GM12878 (cell line): ENCODE data around the gene UTS2R. TPM values are rescaled to one million over a fixed set of nuclear protein-coding genes. Genes with fewer than 3 reads are reported as not detected.

Experiments
- ATAC-seq: fragments of 200-7000 bp; cut with Tn5 transposase; 3 replicates; pipeline ENCODE4 v1.9.1; 2020; ENCODE audit warnings: mild to moderate bottlenecking, moderate library complexity
- BruUV-seq: library from RNA; stranded (reverse); fragments of 400-500 nt; replicated peaks from 2 replicates; lab custom pipeline; 2021; lab: Mats Ljungman, UMichigan
- CTCF ChIA-PET: fragments of 300-600 bp; sonication (Branson Sonifier 250); formaldehyde crosslinking; extraction: SDS; loops from one replicate; lab custom pipeline; 2021; ENCODE audit warnings: inconsistent platforms; lab: Yijun Ruan, JAX
- POLR2A ChIA-PET: fragments of 350-600 bp; formaldehyde crosslinking; extraction: SDS; loops from one replicate; lab custom pipeline; 2021; ENCODE audit warnings: inconsistent platforms; lab: Charles Lee
- RAD21 ChIA-PET: fragments of 300-600 bp; sonication (Branson Sonifier 250); formaldehyde crosslinking; loops from one replicate; lab custom pipeline; 2023; ENCODE audit warnings: antibody characterized with exemption; ENCODE audit not compliant: unreplicated experiment; lab: Charles Lee
- SMC1A ChIA-PET: fragments of 300-600 bp; sonication (Branson Sonifier 250); formaldehyde crosslinking; loops from one replicate; lab custom pipeline; 2023; ENCODE audit not compliant: unreplicated experiment, uncharacterized antibody; lab: Charles Lee
- DNase-seq: peaks from one replicate; pipeline ENCODE4 v3.0.0-alpha.2; 2011; ENCODE audit warnings: low read depth, low spot score
- FAIRE-seq: peaks from 3 replicates; lab custom pipeline; 2011; peaks lifted over from hg19 to GRCh38; lab: Jason Lieb, UNC
- H2AFZ ChIP-seq: 2 replicates; pipeline ENCODE4 v1.6.0; 2011; ENCODE audit warnings: low read depth, low read length, control low read depth; ENCODE audit not compliant: control insufficient read depth
- H3K27ac ChIP-seq: 2 replicates; pipeline ENCODE4 v1.5.1; 2011; ENCODE audit warnings: control low read depth; ENCODE audit not compliant: control insufficient read depth, insufficient read depth
- H3K27me3 ChIP-seq, 2 experiments: replicated peaks in 1 of 2; 2 replicates each; pipeline versions ENCODE4 v1.6.0 to v1.6.1; 2011; ENCODE audit warnings: low read length in 1 of 2; ENCODE audit not compliant: control insufficient read depth in 2 of 2, insufficient read depth in 2 of 2
- H3K36me3 ChIP-seq, 2 experiments: 2 replicates each; pipeline ENCODE4 v1.5.1; 2011; ENCODE audit warnings: low read length in 1 of 2; ENCODE audit not compliant: control insufficient read depth in 2 of 2, insufficient read depth in 2 of 2
- H3K4me1 ChIP-seq: 2 replicates; pipeline ENCODE4 v1.6.1; 2011; ENCODE audit warnings: mild to moderate bottlenecking, low read length, moderate library complexity, mixed read lengths; ENCODE audit not compliant: control insufficient read depth, insufficient read depth
- H3K4me2 ChIP-seq: 2 replicates; pipeline ENCODE4 v1.6.0; 2011; ENCODE audit warnings: control low read depth; ENCODE audit not compliant: control insufficient read depth, insufficient read depth
- H3K4me3 ChIP-seq: fragments of 200-600 bp; sonication (generic); 2 replicates; pipeline ENCODE4 v1.5.1; 2016
- H3K79me2 ChIP-seq: 2 replicates; pipeline ENCODE4 v1.6.0; 2011; ENCODE audit warnings: low read length; ENCODE audit not compliant: control insufficient read depth, insufficient read depth
- H3K9ac ChIP-seq: 2 replicates; pipeline ENCODE4 v1.8.0; 2011; ENCODE audit warnings: low read length, control low read depth, mixed read lengths; ENCODE audit not compliant: control insufficient read depth, insufficient read depth
- H3K9me3 ChIP-seq: replicated peaks from 3 replicates; pipeline ENCODE4 v1.5.1; 2011; ENCODE audit warnings: mild to moderate bottlenecking, low read length; ENCODE audit not compliant: control insufficient read depth, insufficient read depth
- H4K20me1 ChIP-seq: 2 replicates; pipeline ENCODE4 v1.6.0; 2011; ENCODE audit not compliant: control insufficient read depth, insufficient read depth
- ATF3 ChIP-seq: IDR thresholded peaks from 2 replicates; pipeline ENCODE4 v1.6.1; 2011; ENCODE audit warnings: low read depth, mild to moderate bottlenecking, low read length, moderate library complexity, borderline replicate concordance; ENCODE audit errors: extremely low read depth
- BMI1 ChIP-seq: fragments of 450-650 bp; IDR thresholded peaks from 2 replicates; pipeline ENCODE4 v1.6.1; 2016; ENCODE audit warnings: mild to moderate bottlenecking, moderate library complexity, borderline replicate concordance
- BRCA1 ChIP-seq: IDR thresholded peaks from 2 replicates; pipeline ENCODE4 v1.6.1; 2011; ENCODE audit warnings: low read depth, low read length, improper control_type of control experiment
- DPF2 ChIP-seq: fragments of 450-650 bp; IDR thresholded peaks from 2 replicates; pipeline ENCODE4 v1.6.1; 2017; ENCODE audit warnings: mild to moderate bottlenecking
- EGR1 ChIP-seq, 2 experiments: IDR thresholded peaks; 1 replicate in 1 of 2; 2 replicates in 1 of 2; pipeline ENCODE4 v1.6.1; 2011 to 2012; ENCODE audit warnings: low read depth in 2 of 2, low read length in 2 of 2, borderline replicate concordance in 1 of 2, mild to moderate bottlenecking in 1 of 2, moderate library complexity in 1 of 2
- EP300 ChIP-seq, 2 experiments: fragments of 150-350 bp in 1 of 2; IDR thresholded peaks; 2 replicates each; pipeline ENCODE4 v1.6.1; 2011 to 2012; ENCODE audit warnings: low read depth in 2 of 2, low read length in 2 of 2, borderline replicate concordance in 1 of 2, improper control_type of control experiment in 1 of 2, inconsistent platforms in 1 of 2; ENCODE audit not compliant: control insufficient read depth in 1 of 2
- ESRRA ChIP-seq: IDR thresholded peaks from 2 replicates; pipeline ENCODE4 v1.6.1; 2012; ENCODE audit warnings: mild to moderate bottlenecking, low read length, improper control_type of control experiment
- FOXK2 ChIP-seq: fragments of 450-650 bp; IDR thresholded peaks from 2 replicates; pipeline ENCODE4 v1.6.1; 2017; ENCODE audit warnings: mild to moderate bottlenecking, moderate library complexity
- JUNB ChIP-seq: IDR thresholded peaks from 2 replicates; pipeline ENCODE4 v1.6.1; 2016; ENCODE audit warnings: antibody characterized with exemption, mild to moderate bottlenecking
- MYC ChIP-seq: IDR thresholded peaks from 2 replicates; pipeline ENCODE4 v1.6.1; 2011; ENCODE audit warnings: mild to moderate bottlenecking, low read length, moderate library complexity, inconsistent platforms; ENCODE audit not compliant: insufficient read depth, insufficient replicate concordance, insufficient read length, severe bottlenecking
- PBX3 ChIP-seq: IDR thresholded peaks from 2 replicates; pipeline ENCODE4 v1.6.1; 2011; ENCODE audit warnings: mild to moderate bottlenecking, low read depth, low read length, moderate library complexity; ENCODE audit not compliant: insufficient replicate concordance
- POU2F2 ChIP-seq: IDR thresholded peaks from 3 replicates; pipeline ENCODE4 v1.6.1; 2011; ENCODE audit warnings: low read depth, mild to moderate bottlenecking, low read length, borderline replicate concordance
- SMAD5 ChIP-seq: IDR thresholded peaks from 2 replicates; pipeline ENCODE4 v1.6.1; 2016; ENCODE audit warnings: antibody characterized with exemption, low read depth
- SREBF1 ChIP-seq: IDR thresholded peaks from 2 replicates; pipeline ENCODE4 v1.6.1; 2012; ENCODE audit warnings: mild to moderate bottlenecking, low read length
- ZBTB33 ChIP-seq: fragments of 450-650 bp; IDR thresholded peaks from 2 replicates; pipeline ENCODE4 v1.6.1; 2017; ENCODE audit warnings: mild to moderate bottlenecking
- ZNF24 ChIP-seq: fragments of 450-650 bp; IDR thresholded peaks from 2 replicates; pipeline ENCODE4 v1.6.1; 2017; ENCODE audit warnings: antibody characterized with exemption, mild to moderate bottlenecking
- WGBS: methylation state at CpG from one replicate; pipeline ENCODE4 v1.1.6; 2016; ENCODE audit warnings: low lambda C conversion rate; ENCODE audit not compliant: insufficient replicate concordance, insufficient coverage; ENCODE audit errors: missing lambda C conversion rate; 5-methylcytosine and 5-hydroxymethylcytosine counted together
- in situ Hi-C: fragments of 300-500 bp; cut with MboI; formaldehyde crosslinking; loops from 9 replicates; pipeline ENCODE4 v1.14.3; 2018; ENCODE audit warnings: mixed read lengths
- intact Hi-C: fragments of 100-400 bp; cut with micrococcal nuclease; formaldehyde crosslinking; loops from one replicate; pipeline ENCODE4 v1.14.2; 2022; ENCODE audit not compliant: unreplicated experiment
- polyA plus RNA-seq, 11 experiments: library from polyadenylated mRNA; depleted of rRNA in 4 of 11; unstranded in 6 of 11; stranded (reverse) in 5 of 11; fragments of >200 nt; fragmentation: Nextera tagmentation in 4 of 11; fragmentation: Illumina TruSeq in 1 of 11; extraction: Ambion mirVana in 4 of 11; extraction: Trizol in 1 of 11; gene quantifications; 1 replicate in 1 of 11; 2 replicates in 10 of 11; pipeline versions ENCODE4 v1.2.1 to v1.2.3, GENCODE V29; 2011 to 2016; ENCODE audit warnings: inconsistent platforms in 2 of 11, missing spikeins in 2 of 11, low read depth in 1 of 11
- total RNA-seq, 4 experiments: library from RNA; depleted of rRNA in 3 of 4; stranded (reverse); fragments of >200 nt in 3 of 4; fragmentation: Illumina TruSeq in 1 of 4; extraction: Trizol in 1 of 4; gene quantifications; 2 replicates each; pipeline versions ENCODE4 v1.2.1 to v1.2.3, GENCODE V29; 2013 to 2021
- TF ChIP-seq, protein P1 (sequence below): fragments of 450-650 bp; IDR thresholded peaks from 2 replicates; pipeline ENCODE4 v1.6.1; 2016; ENCODE audit warnings: mild to moderate bottlenecking

UTS2R gene
- total and polyA plus RNA-seq, 10 of the 15 experiments (the other 5 are each of a cell fraction or from before 2014, with no cell fraction given), result 0.04 to 0.36 (median 0.11) TPM; not detected in 6

DNA sequence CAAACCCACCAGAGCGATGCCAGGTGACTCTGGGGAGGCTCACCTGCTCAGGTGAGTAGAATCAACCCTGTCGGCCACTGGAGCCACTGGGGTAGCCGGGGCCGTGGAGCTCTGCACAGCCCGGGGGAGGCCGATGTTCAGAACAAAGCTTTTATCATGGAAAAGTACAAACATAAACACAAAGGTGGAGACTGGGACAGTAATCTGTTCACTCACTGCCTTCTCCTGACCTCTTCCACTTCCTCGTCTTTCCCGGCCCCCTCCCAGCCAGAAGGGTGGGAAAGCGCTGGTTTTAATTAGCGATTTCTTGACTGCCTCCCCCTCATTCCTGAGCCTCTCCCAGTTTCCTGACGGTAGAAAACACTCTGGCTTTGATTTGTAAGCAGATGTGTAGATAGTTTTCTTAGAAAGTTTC lies 22.3 kb upstream of the UTS2R start:
- ChIA-PET SMC1A (interaction anchor here (0.8 to 2.5 kb wide), 6 partner anchors 47 to 65 kb away, joined by 3 to 14 read pairs (median 4); no protein-coding TSS in a partner anchor), CTCF (interaction anchor here (0.7 to 3.7 kb wide), 14 partner anchors 11 to 319 kb away, joined by 3 to 35 read pairs (median 6); partner anchors contain the start of gene SECTM1), POLR2A (interaction anchor here (0.6 kb wide), 1 partner anchor 56 kb away, joined by 5 read pairs; no protein-coding TSS in a partner anchor), RAD21 (interaction anchor here (1.1 to 3.3 kb wide), 8 partner anchors 13 to 219 kb away, joined by 3 to 14 read pairs (median 5); no protein-coding TSS in a partner anchor)
- Histone ChIP-seq H2AFZ (no peak overlapping the region), H3K27me3 (no peaks in the 10 kb centered on the region), H3K4me2 (no peak overlapping the region), H3K9ac (no peak overlapping the region), H3K79me2 (no peaks in the 10 kb centered on the region), H4K20me1 (no peaks in the 10 kb centered on the region), H3K4me3 (no peak overlapping the region), H3K36me3 (no peaks in the 10 kb centered on the region), H3K9me3 (no peaks in the 10 kb centered on the region), H3K27ac (no peak overlapping the region), H3K4me1 (peaks cover 15% of the 10 kb centered on the region)
- intact Hi-C loops, result no loop called here
- FAIRE-seq (no peak), DNase-seq (no peak), ATAC-seq (no peak)
- in situ Hi-C loops, result no loop called here
- 65% methylated on average over 11 of the region's 11 CpGs for WGBS
- BruUV-seq, result no TSS peak
- no peak for TF ChIP-seq DPF2
- no peak for TF ChIP-seq EGR1 (IDR thresholded peaks at IDR 0.05; ENCODE audit: borderline replicate concordance in 1 of 2, low read depth in 2 of 2, low read length in 2 of 2)
- no peak for TF ChIP-seq POU2F2
- TF ChIP-seq, protein P1, sequence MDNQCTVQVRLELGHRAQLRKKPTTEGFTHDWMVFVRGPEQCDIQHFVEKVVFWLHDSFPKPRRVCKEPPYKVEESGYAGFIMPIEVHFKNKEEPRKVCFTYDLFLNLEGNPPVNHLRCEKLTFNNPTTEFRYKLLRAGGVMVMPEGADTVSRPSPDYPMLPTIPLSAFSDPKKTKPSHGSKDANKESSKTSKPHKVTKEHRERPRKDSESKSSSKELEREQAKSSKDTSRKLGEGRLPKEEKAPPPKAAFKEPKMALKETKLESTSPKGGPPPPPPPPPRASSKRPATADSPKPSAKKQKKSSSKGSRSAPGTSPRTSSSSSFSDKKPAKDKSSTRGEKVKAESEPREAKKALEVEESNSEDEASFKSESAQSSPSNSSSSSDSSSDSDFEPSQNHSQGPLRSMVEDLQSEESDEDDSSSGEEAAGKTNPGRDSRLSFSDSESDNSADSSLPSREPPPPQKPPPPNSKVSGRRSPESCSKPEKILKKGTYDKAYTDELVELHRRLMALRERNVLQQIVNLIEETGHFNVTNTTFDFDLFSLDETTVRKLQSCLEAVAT, result no peak
- TF ChIP-seq ZNF24, result no peak
- no peak for TF ChIP-seq BMI1
- no peak for TF ChIP-seq BRCA1
- no peak for TF ChIP-seq ESRRA
- no peak for TF ChIP-seq JUNB
- no peak for TF ChIP-seq ZBTB33
- no peak for TF ChIP-seq FOXK2
- TF ChIP-seq SREBF1, result no peak
- no peak for TF ChIP-seq ATF3
- no peak for TF ChIP-seq EP300 (IDR thresholded peaks at IDR 0.05; ENCODE audit: borderline replicate concordance in 1 of 2, control insufficient read depth in 1 of 2, low read depth in 2 of 2, low read length in 2 of 2)
- no peak for TF ChIP-seq SMAD5
- TF ChIP-seq MYC, result no peak
- no peak for TF ChIP-seq PBX3
